ENCODE data around the gene CHMP4A.

Gene CHMP4A

GRCh38 chr14:24179961-24180796 is 33.1 kb downstream of the CHMP4A start:
- no peak overlapping the region for H3K4me3 ChIP-seq (ENCODE audit: low read depth, low read length)
- peak; percentile 70 for DNase-seq (ENCODE audit: low read depth)
- in situ Hi-C loops (cut with HindIII; ENCODE audit: low sequenced_read_pairs), result no loop called here
- TF ChIP-seq, protein P1, sequence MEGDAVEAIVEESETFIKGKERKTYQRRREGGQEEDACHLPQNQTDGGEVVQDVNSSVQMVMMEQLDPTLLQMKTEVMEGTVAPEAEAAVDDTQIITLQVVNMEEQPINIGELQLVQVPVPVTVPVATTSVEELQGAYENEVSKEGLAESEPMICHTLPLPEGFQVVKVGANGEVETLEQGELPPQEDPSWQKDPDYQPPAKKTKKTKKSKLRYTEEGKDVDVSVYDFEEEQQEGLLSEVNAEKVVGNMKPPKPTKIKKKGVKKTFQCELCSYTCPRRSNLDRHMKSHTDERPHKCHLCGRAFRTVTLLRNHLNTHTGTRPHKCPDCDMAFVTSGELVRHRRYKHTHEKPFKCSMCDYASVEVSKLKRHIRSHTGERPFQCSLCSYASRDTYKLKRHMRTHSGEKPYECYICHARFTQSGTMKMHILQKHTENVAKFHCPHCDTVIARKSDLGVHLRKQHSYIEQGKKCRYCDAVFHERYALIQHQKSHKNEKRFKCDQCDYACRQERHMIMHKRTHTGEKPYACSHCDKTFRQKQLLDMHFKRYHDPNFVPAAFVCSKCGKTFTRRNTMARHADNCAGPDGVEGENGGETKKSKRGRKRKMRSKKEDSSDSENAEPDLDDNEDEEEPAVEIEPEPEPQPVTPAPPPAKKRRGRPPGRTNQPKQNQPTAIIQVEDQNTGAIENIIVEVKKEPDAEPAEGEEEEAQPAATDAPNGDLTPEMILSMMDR (IDR thresholded peaks at IDR 0.05; ENCODE audit: low read depth, low read length, missing control alignments), result no peak

DNA sequence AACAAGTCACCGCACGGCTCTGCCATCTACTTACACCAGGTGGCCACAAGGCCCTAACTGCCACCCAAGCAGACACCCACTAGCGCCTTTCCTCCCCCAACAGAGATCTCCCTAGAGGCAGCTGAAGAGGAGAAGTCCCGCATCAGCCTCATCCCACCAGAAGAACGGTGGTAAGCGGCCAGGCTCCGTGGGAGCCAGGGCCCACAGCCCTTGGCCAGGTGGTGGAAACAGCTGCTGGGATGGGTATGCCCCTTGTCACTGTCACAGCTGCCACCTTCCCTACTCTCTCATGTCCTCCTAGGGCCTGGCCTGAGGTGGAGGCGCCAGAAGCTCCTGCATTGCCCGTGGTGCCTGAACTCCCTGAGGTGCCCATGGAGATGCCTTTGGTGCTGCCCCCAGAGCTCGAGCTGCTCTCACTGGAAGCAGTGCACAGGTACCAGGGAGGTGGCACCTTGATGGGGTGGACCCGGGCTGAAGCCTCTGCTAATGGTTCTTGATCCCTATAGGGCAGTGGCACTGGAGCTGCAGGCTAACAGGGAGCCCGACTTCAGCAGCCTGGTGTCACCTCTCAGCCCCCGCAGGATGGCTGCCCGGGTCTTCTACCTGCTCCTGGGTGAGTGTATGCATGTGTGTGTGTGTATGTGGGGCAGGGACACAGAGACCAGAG is 33.9 kb downstream of the CHMP4A start:
- TF ChIP-seq, protein P1 (IDR thresholded peaks at IDR 0.05; ENCODE audit: low read depth, low read length, missing control alignments), result no peak
- H3K4me3 ChIP-seq (ENCODE audit: low read depth, low read length), result no peak overlapping the region
- DNase-seq (ENCODE audit: low read depth), result no peak
- in situ Hi-C loops (cut with HindIII; ENCODE audit: low sequenced_read_pairs), result no loop called here

DNA sequence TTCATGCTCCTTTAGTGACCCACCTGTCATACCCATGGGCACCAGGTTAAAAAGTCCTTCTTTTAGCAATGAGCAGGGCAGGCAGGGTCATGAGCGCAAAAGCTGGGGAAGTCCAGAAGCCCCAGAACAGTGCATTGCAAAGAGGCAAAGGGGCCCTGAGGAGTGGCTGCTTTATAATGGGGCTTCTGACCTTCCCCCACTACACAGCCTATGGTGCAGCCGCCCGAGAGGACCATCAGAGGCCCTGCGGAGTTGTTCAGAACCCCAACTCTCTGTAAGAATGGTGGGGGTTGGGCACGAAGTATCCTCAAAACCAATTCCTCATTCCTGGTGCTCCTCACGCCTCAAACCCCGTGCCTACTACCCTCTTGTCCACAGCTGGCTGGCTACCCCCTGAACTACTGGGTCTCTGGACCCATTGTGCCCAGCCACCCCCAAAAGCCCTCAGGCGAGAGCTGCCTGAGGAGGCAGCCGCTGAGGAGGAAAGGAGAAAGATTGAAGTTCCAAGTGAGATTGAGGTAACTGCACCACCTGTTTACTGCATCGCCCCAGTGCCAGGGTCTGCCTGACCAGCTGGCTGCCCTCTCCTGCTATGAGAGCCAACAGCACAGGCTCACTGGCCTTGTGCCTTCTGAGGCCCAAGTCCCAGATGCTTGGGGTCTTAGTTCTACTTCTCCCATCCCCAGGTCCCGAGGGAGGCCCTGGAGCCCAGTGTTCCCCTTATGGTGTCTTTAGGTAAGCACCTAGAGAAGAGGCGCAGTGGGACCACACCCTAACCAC is 34.7 kb downstream of the CHMP4A start:
- no peak for DNase-seq (ENCODE audit: low read depth)
- TF ChIP-seq, protein P1 (IDR thresholded peaks at IDR 0.05; ENCODE audit: low read depth, low read length, missing control alignments), result no peak
- H3K4me3 ChIP-seq (ENCODE audit: low read depth, low read length), result no peak overlapping the region
- in situ Hi-C loops (cut with HindIII; ENCODE audit: low sequenced_read_pairs), result no loop called here

DNA sequence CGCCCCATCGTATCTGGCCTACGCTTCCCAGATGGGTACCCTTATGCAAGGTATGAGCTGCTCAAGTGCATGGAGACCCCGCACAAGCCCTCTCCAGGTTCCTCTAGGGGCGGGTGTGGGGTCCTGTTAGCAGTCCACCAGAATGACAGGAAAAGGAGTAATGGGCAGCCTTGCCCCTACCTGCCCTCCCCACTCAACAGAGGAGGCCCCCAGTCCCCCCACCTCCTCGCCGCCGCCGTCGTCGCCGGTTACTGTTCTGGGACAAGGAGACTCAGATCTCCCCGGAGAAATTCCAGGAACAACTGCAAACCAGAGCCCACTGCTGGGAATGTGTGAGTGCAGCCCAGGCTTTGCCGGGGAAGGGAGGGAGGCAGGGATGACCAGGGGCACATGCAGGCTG is 35.4 kb downstream of the CHMP4A start:
- in situ Hi-C loops (cut with HindIII; ENCODE audit: low sequenced_read_pairs), result no loop called here
- DNase-seq (ENCODE audit: low read depth), result no peak
- no peak overlapping the region for H3K4me3 ChIP-seq (ENCODE audit: low read depth, low read length)
- TF ChIP-seq, protein P1 (IDR thresholded peaks at IDR 0.05; ENCODE audit: low read depth, low read length, missing control alignments), result no peak

DNA sequence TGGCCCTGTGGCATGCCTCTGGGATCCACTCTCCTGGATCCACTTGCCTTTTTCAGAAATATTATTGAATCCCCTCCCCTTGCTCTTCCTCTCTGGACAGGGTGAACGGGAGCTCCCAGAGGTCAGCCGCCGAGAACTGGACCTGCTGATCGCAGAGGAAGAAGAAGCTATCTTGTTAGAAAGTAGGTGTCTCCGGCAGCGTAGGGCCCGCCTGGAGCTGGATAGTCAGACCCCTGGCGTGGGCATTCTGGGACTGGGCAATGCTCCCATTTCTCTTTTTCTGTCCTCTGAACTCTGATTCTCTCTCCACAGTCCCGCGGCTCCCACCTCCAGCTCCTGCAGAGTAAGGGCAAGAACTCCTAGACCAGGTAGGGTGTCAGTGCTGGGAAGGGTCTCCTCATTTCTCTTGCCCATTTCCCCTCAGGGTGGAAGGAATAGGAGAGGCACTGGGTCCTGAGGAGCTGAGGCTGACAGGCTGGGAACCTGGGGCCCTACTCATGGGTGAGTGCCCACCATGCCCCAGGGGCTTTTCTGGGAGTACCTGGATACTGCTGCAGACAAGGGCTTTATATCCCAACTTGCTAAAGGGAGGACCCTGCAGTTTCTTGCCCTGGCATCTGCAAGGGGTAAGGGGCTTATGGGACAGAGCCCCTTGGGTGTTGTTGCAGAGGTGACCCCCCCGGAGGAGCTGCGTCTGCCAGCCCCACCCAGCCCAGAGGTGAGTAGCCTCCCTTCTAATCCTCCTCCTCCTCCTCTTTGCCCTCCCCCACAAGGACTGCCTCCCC is 36.1 kb downstream of the CHMP4A start:
- no peak overlapping the region for H3K4me3 ChIP-seq (ENCODE audit: low read depth, low read length)
- DNase-seq (ENCODE audit: low read depth), result no peak
- TF ChIP-seq, protein P1 (IDR thresholded peaks at IDR 0.05; ENCODE audit: low read depth, low read length, missing control alignments), result no peak
- in situ Hi-C loops (cut with HindIII; ENCODE audit: low sequenced_read_pairs), result no loop called here

DNA sequence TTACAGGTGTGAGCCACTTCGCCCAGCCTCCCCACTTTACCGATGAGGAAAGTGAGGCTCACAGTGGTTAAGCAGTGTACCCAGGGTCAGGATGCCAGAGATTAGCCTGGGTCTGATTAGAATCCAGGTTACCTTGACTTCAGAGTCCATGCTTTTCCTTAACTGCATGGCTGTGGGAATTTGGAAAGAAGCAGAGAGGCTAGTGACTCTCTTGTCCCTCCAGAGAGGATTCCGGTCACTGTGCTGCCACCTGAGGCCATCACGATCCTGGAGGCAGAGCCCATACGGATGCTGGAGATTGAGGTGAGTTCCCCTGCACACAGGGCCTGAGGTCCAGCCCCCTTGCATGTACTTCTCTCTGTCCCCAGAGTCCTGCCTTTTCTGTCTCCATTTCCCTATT is 36.7 kb downstream of the CHMP4A start:
- no peak overlapping the region for H3K4me3 ChIP-seq (ENCODE audit: low read depth, low read length)
- in situ Hi-C loops (cut with HindIII; ENCODE audit: low sequenced_read_pairs), result no loop called here
- TF ChIP-seq, protein P1 (IDR thresholded peaks at IDR 0.05; ENCODE audit: low read depth, low read length, missing control alignments), result no peak
- no peak for DNase-seq (ENCODE audit: low read depth)
